PC-9 (cell line): ENCODE data around the gene RUNX1. TPM values are rescaled to one million over a fixed set of nuclear protein-coding genes. Genes with fewer than 3 reads are reported as not detected.

Source experiments
- BruUV-seq: library from RNA; stranded (reverse); fragments of 400-500 nt; replicated peaks from 2 replicates; lab custom pipeline; 2021; lab: Mats Ljungman, UMichigan
- CTCF ChIA-PET: fragments of 300-600 bp; sonication (Branson Sonifier 250); formaldehyde crosslinking; loops from one replicate; lab custom pipeline; 2022; ENCODE audit warnings: antibody characterized with exemption; lab: Charles Lee
- POLR2A ChIA-PET: fragments of 300-600 bp; sonication (Branson Sonifier 250); formaldehyde crosslinking; loops from one replicate; lab custom pipeline; 2022; ENCODE audit warnings: antibody characterized with exemption; ENCODE audit not compliant: unreplicated experiment; lab: Charles Lee
- DNase-seq, 2 experiments: peaks; one replicate each; pipeline versions ENCODE4 v3.0.0 to v3.0.0-alpha.2; 2015 to 2022; ENCODE audit warnings: mixed read lengths in 1 of 2
- H2AFZ ChIP-seq: fragments of 200-600 bp; sonication (generic); 2 replicates; pipeline ENCODE4 v1.8.1; 2017; ENCODE audit warnings: antibody characterized with exemption
- H3F3A ChIP-seq: fragments of 200-600 bp; sonication (generic); 2 replicates; pipeline ENCODE4 v1.8.1; 2017; ENCODE audit warnings: antibody characterized with exemption, mild to moderate bottlenecking, low read depth; ENCODE audit not compliant: insufficient read depth
- H3K27ac ChIP-seq: fragments of 200-600 bp; sonication (generic); 2 replicates; pipeline ENCODE4 v1.6.1; 2016; ENCODE audit warnings: mixed run types
- H3K27me3 ChIP-seq: fragments of 200-600 bp; sonication (generic); 2 replicates; pipeline ENCODE4 v1.6.1; 2016; ENCODE audit warnings: low read depth, mixed run types; ENCODE audit not compliant: insufficient read depth
- H3K36me3 ChIP-seq: fragments of 200-600 bp; sonication (generic); 2 replicates; pipeline ENCODE4 v1.6.1; 2016; ENCODE audit warnings: low read depth, mixed run types
- H3K4me1 ChIP-seq: fragments of 200-600 bp; sonication (generic); replicated peaks from 2 replicates; pipeline ENCODE4 v1.6.1; 2016; ENCODE audit warnings: mixed run types; ENCODE audit not compliant: insufficient read depth
- H3K4me2 ChIP-seq: fragments of 200-600 bp; sonication (generic); 2 replicates; pipeline ENCODE4 v1.6.1; 2017; ENCODE audit warnings: mixed run types
- H3K4me3 ChIP-seq: fragments of 200-600 bp; sonication (generic); 2 replicates; pipeline ENCODE4 v1.6.1; 2016; ENCODE audit warnings: mixed run types
- H3K79me2 ChIP-seq: fragments of 200-600 bp; sonication (generic); 2 replicates; pipeline ENCODE4 v1.6.1; 2017; ENCODE audit warnings: low read depth, mixed run types
- H3K9me2 ChIP-seq: fragments of 200-600 bp; sonication (generic); 2 replicates; pipeline ENCODE4 v1.8.1; 2017; ENCODE audit warnings: mild to moderate bottlenecking; ENCODE audit not compliant: insufficient read depth
- H3K9me3 ChIP-seq: fragments of 200-600 bp; sonication (generic); 2 replicates; pipeline ENCODE4 v1.8.1; 2016; ENCODE audit warnings: low read depth; ENCODE audit not compliant: insufficient read depth
- H4K20me1 ChIP-seq: fragments of 200-600 bp; sonication (generic); 2 replicates; pipeline ENCODE4 v1.8.1; 2017; ENCODE audit not compliant: insufficient read depth
- EZH2 ChIP-seq: fragments of 200-600 bp; sonication (generic); IDR thresholded peaks from 2 replicates; pipeline ENCODE4 v1.8.0; 2017; ENCODE audit warnings: antibody characterized with exemption, low read depth
- intact Hi-C: fragments of 100-400 bp; cut with micrococcal nuclease; formaldehyde crosslinking; loops from one replicate; pipeline ENCODE4 v1.10.0; 2022; ENCODE audit not compliant: unreplicated experiment
- total RNA-seq: library from RNA; stranded (reverse); gene quantifications from 2 replicates; pipeline ENCODE4 v1.2.3, GENCODE V29; 2021
- TF ChIP-seq, protein P1 (sequence below): fragments of 200-600 bp; sonication (generic); conservative IDR thresholded peaks from 2 replicates; pipeline ENCODE4 v1.6.1; 2017; ENCODE audit warnings: mixed run types, antibody characterized with exemption, mild to moderate bottlenecking, moderate library complexity

The RUNX1 gene
- total RNA-seq, 1 experiment from 2014 or later, result 58.5 TPM

DNA sequence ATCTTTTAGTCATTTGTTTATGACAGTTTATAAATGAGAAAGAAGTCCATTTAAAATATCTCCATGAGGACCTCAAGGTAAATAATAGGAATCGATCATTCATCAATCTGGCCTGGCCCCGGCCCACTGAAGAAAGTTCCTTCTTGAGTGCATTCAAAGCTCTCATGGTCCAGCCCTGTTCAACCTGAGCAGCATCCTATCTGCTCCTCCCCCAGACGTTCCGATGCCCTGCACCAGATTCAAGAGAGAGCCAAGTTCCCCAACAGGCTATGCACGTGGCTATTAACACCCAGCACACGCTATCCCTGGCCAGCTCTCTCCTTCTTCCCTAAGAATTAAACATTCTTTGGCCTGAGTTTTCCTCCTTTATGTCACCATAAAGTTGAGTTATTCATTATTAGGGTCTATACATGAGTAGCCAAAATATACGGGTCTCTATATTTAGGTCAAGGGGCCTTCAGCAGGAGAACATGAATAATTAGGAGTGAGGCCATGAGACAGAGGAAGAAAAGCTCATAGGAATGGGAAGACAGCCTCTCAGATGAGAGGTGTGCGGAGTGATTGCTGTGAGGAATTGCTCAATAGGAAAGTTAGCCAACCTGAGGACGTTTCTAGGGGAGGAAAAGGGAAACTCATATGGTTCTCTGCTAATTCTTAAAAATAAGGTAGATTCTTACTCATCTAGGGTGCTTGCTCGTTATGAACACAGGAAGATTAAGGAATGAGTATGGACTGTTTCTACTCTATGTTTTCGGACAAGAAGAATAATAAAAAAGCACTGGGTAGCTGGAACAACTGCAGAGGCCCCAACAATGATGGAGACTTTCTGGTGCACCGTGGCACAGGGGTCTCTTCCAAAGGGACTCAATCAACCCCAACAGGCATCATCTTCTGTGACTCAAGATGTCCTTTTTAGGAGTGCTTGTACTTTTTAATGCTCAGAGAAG lies 23.6 kb downstream of the RUNX1 start:
- Histone ChIP-seq H3K4me2 (no peak overlapping the region), H3K36me3 (peaks cover 24% of the 10 kb centered on the region; the same call in 1 of the 2 replicates), H3K27ac (no peak overlapping the region), H3K79me2 (peaks cover 91% of the 10 kb centered on the region), H3F3A (peaks cover 3% of the 10 kb centered on the region; the same call in 1 of the 2 replicates), H3K9me2 (no peaks in the 10 kb centered on the region), H3K4me1 (no peaks in the 10 kb centered on the region), H3K9me3 (no peaks in the 10 kb centered on the region), H2AFZ (no peak overlapping the region), H3K4me3 (no peak overlapping the region), H3K27me3 (no peaks in the 10 kb centered on the region), H4K20me1 (0 out of 2 replicates have a peak, but pooled peaks cover 13% of the 10 kb centered on the region)
- BruUV-seq, result no TSS peak
- intact Hi-C loops, result no loop called here
- ChIA-PET CTCF (interaction anchor here (0.6 kb wide), 1 partner anchor 47 kb away, joined by 3 read pairs; no protein-coding TSS in a partner anchor), POLR2A (interaction anchor here (0.7 kb wide), 2 partner anchors 69 to 700 kb away, joined by 7 to 8 read pairs; no protein-coding TSS in a partner anchor)
- TF ChIP-seq, protein P1, sequence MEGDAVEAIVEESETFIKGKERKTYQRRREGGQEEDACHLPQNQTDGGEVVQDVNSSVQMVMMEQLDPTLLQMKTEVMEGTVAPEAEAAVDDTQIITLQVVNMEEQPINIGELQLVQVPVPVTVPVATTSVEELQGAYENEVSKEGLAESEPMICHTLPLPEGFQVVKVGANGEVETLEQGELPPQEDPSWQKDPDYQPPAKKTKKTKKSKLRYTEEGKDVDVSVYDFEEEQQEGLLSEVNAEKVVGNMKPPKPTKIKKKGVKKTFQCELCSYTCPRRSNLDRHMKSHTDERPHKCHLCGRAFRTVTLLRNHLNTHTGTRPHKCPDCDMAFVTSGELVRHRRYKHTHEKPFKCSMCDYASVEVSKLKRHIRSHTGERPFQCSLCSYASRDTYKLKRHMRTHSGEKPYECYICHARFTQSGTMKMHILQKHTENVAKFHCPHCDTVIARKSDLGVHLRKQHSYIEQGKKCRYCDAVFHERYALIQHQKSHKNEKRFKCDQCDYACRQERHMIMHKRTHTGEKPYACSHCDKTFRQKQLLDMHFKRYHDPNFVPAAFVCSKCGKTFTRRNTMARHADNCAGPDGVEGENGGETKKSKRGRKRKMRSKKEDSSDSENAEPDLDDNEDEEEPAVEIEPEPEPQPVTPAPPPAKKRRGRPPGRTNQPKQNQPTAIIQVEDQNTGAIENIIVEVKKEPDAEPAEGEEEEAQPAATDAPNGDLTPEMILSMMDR, result no peak
- no peak for TF ChIP-seq EZH2
- DNase-seq, result no peak

DNA sequence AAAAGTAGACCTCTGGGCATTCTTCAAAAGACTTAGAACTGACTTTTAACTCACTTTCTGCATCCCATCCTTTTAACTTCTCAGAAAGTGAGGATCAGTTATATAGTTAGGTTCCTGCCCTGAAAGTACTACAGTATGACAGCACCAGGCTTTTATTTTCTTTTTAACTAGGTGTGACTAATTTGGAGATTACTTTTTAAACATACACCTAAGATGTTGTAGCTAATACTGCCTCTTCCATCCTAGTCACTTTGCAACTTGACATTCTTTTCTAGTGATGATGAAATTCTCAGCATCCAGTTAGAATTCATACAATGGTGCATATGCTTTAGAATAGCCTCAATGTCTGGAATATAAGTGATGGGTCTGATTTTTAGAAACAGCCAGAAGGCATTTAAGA lies 24.6 kb downstream of the RUNX1 start:
- H4K20me1 ChIP-seq, result 0 out of 2 replicates have a peak, but pooled peaks cover 11% of the 10 kb centered on the region

DNA sequence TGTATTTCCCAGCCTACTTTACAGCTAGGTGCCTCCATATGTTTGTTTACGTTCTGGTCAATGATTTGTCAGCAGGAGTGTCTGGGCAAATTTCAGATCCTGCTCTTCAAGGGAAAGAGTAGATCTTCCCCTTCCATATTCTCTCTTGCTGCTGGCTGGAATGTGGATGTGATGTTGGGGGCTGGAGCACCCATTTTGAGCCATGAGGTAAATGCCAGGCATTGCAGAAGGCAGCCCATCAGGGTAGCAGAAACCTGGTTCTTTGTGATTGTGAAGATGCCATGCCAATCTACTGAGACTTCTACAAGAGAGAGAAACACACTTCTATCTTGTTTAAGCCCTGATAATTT lies 25.1 kb downstream of the RUNX1 start:
- peaks cover 16% of the 10 kb centered on the region; the same call in 1 of the 2 replicates for H3F3A ChIP-seq

More for the DNA sequence above, 24.6 kb downstream of the RUNX1 start:
- Histone ChIP-seq H3K27ac (no peak overlapping the region), H3K27me3 (no peaks in the 10 kb centered on the region), H3K4me2 (no peak overlapping the region), H3K36me3 (peaks cover 28% of the 10 kb centered on the region; the same call in 1 of the 2 replicates), H3F3A (peaks cover 11% of the 10 kb centered on the region; the same call in 1 of the 2 replicates), H2AFZ (no peak overlapping the region), H3K9me2 (no peaks in the 10 kb centered on the region), H3K79me2 (peaks cover 91% of the 10 kb centered on the region), H3K9me3 (no peaks in the 10 kb centered on the region), H3K4me3 (no peak overlapping the region), H3K4me1 (no peaks in the 10 kb centered on the region)
- CTCF ChIA-PET, result no interaction called here
- BruUV-seq, result no TSS peak
- POLR2A ChIA-PET, result no interaction called here
- TF ChIP-seq, protein P1, result no peak
- TF ChIP-seq EZH2, result no peak
- intact Hi-C loops, result no loop called here
- no peak for DNase-seq

More for the DNA sequence above, 25.1 kb downstream of the RUNX1 start:
- DNase-seq, result no peak
- Histone ChIP-seq H3K9me3 (no peaks in the 10 kb centered on the region), H3K36me3 (peaks cover 28% of the 10 kb centered on the region; the same call in 1 of the 2 replicates), H3K4me1 (no peaks in the 10 kb centered on the region), H3K27me3 (no peaks in the 10 kb centered on the region), H3K9me2 (no peaks in the 10 kb centered on the region), H4K20me1 (0 out of 2 replicates have a peak, but pooled peaks cover 6% of the 10 kb centered on the region), H3K27ac (no peak overlapping the region), H3K4me2 (no peak overlapping the region), H3K79me2 (peaks cover 91% of the 10 kb centered on the region), H2AFZ (no peak overlapping the region), H3K4me3 (no peak overlapping the region)
- TF ChIP-seq, protein P1, result no peak
- no peak for TF ChIP-seq EZH2
- intact Hi-C loops, result no loop called here
- no TSS peak for BruUV-seq
- ChIA-PET CTCF (no interaction called here), POLR2A (no interaction called here)
